Thoracic aorta (tissue), 2 donors: ENCODE data around the gene FAM221B. TPM values are rescaled to one million over a fixed set of nuclear protein-coding genes. Genes with fewer than 3 reads are reported as not detected.

Source experiments
- ATAC-seq: fragments of 150-250 bp; one replicate; pipeline ENCODE4 v1.8.0; 2017; ENCODE audit warnings: low read depth; ENCODE audit not compliant: insufficient number of reproducible peaks, low FRiP score
- DNase-seq: peaks from one replicate; pipeline ENCODE4 v3.0.0-alpha.2; 2020; ENCODE audit warnings: low spot score
- H3K27ac ChIP-seq, 2 donors: fragments of 200-600 bp; sonication (generic); 1 replicate in 1 of 2; 2 replicates in 1 of 2; pipeline ENCODE4 v1.5.1; 2016; ENCODE audit warnings: mild to moderate bottlenecking in 2 of 2, moderate library complexity in 2 of 2
- H3K27me3 ChIP-seq: fragments of 200-600 bp; sonication (generic); replicated peaks from 2 replicates; pipeline ENCODE4 v1.6.0; 2016; ENCODE audit warnings: mild to moderate bottlenecking; ENCODE audit not compliant: insufficient read depth
- H3K36me3 ChIP-seq: fragments of 200-600 bp; sonication (generic); one replicate; pipeline ENCODE4 v1.5.1; 2016
- H3K4me1 ChIP-seq, 2 donors: fragments of 200-600 bp; sonication (generic); 1 replicate in 1 of 2; 2 replicates in 1 of 2; pipeline versions ENCODE4 v1.5.1 to v1.6.0; 2016; ENCODE audit warnings: low read depth in 2 of 2, mild to moderate bottlenecking in 1 of 2; ENCODE audit not compliant: control insufficient read depth in 1 of 2
- H3K4me3 ChIP-seq: fragments of 200-600 bp; sonication (generic); 2 replicates; pipeline ENCODE4 v1.5.1; 2016; ENCODE audit warnings: mild to moderate bottlenecking
- H3K9me3 ChIP-seq: fragments of 200-600 bp; sonication (generic); 2 replicates; pipeline ENCODE4 v1.5.1; 2016
- CTCF ChIP-seq: fragments of 200-600 bp; sonication (generic); IDR thresholded peaks from one replicate; pipeline ENCODE4 v1.5.1; 2019; ENCODE audit warnings: antibody characterized with exemption
- total RNA-seq, 2 donors: library from RNA; depleted of rRNA; stranded (reverse); fragments of >200 nt; gene quantifications; one replicate each; pipeline versions ENCODE4 v1.1.0 to v1.2.3, GENCODE V29; 2016

The FAM221B gene
- total RNA-seq, 2 donors from 2014 or later, result not detected

GRCh38 chr9:35829764-35830096, 1.2 kb upstream of the FAM221B start:
- ATAC-seq (no peak), DNase-seq (no peak)
- Histone ChIP-seq H3K4me1 (peaks cover 15 to 68% of the 10 kb centered on the region in 2 donors), H3K27ac (peak overlapping the region; percentile 87 to 88), H3K27me3 (no peaks in the 10 kb centered on the region), H3K36me3 (no peaks in the 10 kb centered on the region), H3K9me3 (no peaks in the 10 kb centered on the region), H3K4me3 (peak overlapping the region; percentile 88)
- TF ChIP-seq CTCF, result no peak

- ATAC-seq (peak; percentile 57), DNase-seq (peak; percentile 96)
- Histone ChIP-seq H3K9me3 (no peaks in the 10 kb centered on the region), H3K4me3 (peak within 1 kb of the TSS; percentile 88), H3K27me3 (no peaks in the 10 kb centered on the region), H3K36me3 (no peaks in the 10 kb centered on the region), H3K27ac (peak within 1 kb of the TSS; percentile 87 to 88), H3K4me1 (peaks cover 15 to 65% of the 10 kb centered on the region in 2 donors)
- TF ChIP-seq CTCF, result no peak
Observed at GRCh38 chr9:35829084-35829763, 692 bp upstream of the FAM221B start, which contains the start of gene TMEM8B. Gene TMEM8B (plus strand): TSS chr9:35829228. CDS start chr9:35829448, 220 bp downstream.

GRCh38 chr9:35827486-35827885, 1.0 kb downstream of the FAM221B start:
- Histone ChIP-seq H3K36me3 (no peaks in the 10 kb centered on the region), H3K27me3 (no peaks in the 10 kb centered on the region), H3K4me3 (no peak overlapping the region), H3K9me3 (no peaks in the 10 kb centered on the region), H3K4me1 (peaks cover 11 to 48% of the 10 kb centered on the region in 2 donors), H3K27ac (peak overlapping the region; percentile 77 to 88)
- ATAC-seq (peak; percentile 23), DNase-seq (no peak)
- TF ChIP-seq CTCF, result no peak

- H3K27ac ChIP-seq, result no peak overlapping the region
- TF ChIP-seq CTCF, result peak; percentile 71
Observed at GRCh38 chr9:35826071-35826701, 2.3 kb downstream of the FAM221B start.

GRCh38 chr9:35822926-35823325, 5.6 kb downstream of the FAM221B start:
- ATAC-seq (no peak), DNase-seq (no peak)
- H3K9me3 ChIP-seq, result no peaks in the 10 kb centered on the region
- no peak for TF ChIP-seq CTCF
- no peaks in the 10 kb centered on the region for H3K36me3 ChIP-seq
- no peak overlapping the region for H3K27ac ChIP-seq
- H3K4me1 ChIP-seq, result peaks cover 0 to 13% of the 10 kb centered on the region in 2 donors
- no peaks in the 10 kb centered on the region for H3K27me3 ChIP-seq
- H3K4me3 ChIP-seq, result no peak overlapping the region

More at GRCh38 chr9:35826071-35826701, 2.3 kb downstream of the FAM221B start:
- no peaks in the 10 kb centered on the region for H3K9me3 ChIP-seq
- no peak overlapping the region for H3K4me3 ChIP-seq
- H3K36me3 ChIP-seq, result no peaks in the 10 kb centered on the region
- peaks cover 11 to 35% of the 10 kb centered on the region in 2 donors for H3K4me1 ChIP-seq
- no peak for DNase-seq
- ATAC-seq, result peak; percentile 33
- no peaks in the 10 kb centered on the region for H3K27me3 ChIP-seq
